Ovary (tissue), 3 donors: Measurements from ENCODE around the gene CST4.

Experiments used
- CTCF ChIP-seq, 3 donors: fragments of 450-650 bp in 2 of 3; fragments of 200-600 bp in 1 of 3; IDR thresholded peaks; one replicate each; pipeline versions ENCODE4 v1.5.1 to v1.8.0; 2016 to 2022; ENCODE audit warnings: antibody characterized with exemption in 3 of 3, mild to moderate bottlenecking in 1 of 3
- EP300 ChIP-seq: sonication (generic); formaldehyde crosslinking; IDR thresholded peaks from one replicate; pipeline ENCODE4 v1.6.1; 2017; ENCODE audit warnings: antibody characterized with exemption
- POLR2A ChIP-seq: fragments of 450-650 bp; IDR thresholded peaks from one replicate; pipeline ENCODE4 v1.6.1; 2017; ENCODE audit warnings: antibody characterized with exemption, mild to moderate bottlenecking, moderate library complexity
- donor health status: DM: no; HTN: no; CAD: no.

- no peak for TF ChIP-seq CTCF (IDR thresholded peaks at IDR 0.05)
- TF ChIP-seq POLR2A: no peak
- no peak for TF ChIP-seq EP300
Measured at GRCh38 chr20:23636908-23637281, 51.9 kb downstream of the CST4 start.
